IMR-90 (cell line): ENCODE data around the gene TTBK2. TPM values are rescaled to one million over a fixed set of nuclear protein-coding genes. Genes with fewer than 3 reads are reported as not detected.

Experiments
- ATAC-seq: fragments of 200-7000 bp; cut with Tn5 transposase; 2 replicates; pipeline ENCODE4 v1.9.1; 2020; ENCODE audit warnings: low read depth, mild to moderate bottlenecking, moderate library complexity
- BruUV-seq: library from RNA; stranded (reverse); fragments of 400-500 nt; replicated peaks from 2 replicates; lab custom pipeline; 2021; lab: Mats Ljungman, UMichigan
- CTCF ChIA-PET: fragments of 300-600 bp; formaldehyde crosslinking; extraction: SDS; loops from one replicate; lab custom pipeline; 2021; ENCODE audit warnings: antibody characterized with exemption; lab: Yijun Ruan, JAX
- POLR2A ChIA-PET: fragments of 300-600 bp; sonication (Branson Sonifier 250); formaldehyde crosslinking; loops from one replicate; lab custom pipeline; 2022; ENCODE audit warnings: antibody characterized with exemption; ENCODE audit not compliant: unreplicated experiment; lab: Charles Lee
- DNase-seq: peaks from one replicate; pipeline ENCODE4 v3.0.0; 2013
- H2AFZ ChIP-seq: replicated peaks from 2 replicates; pipeline ENCODE3; 2013; ENCODE audit warnings: low read length, mild to moderate bottlenecking; ENCODE audit not compliant: poor library complexity
- H2AK5ac ChIP-seq: 2 replicates; pipeline ENCODE4 v1.6.1; 2013; ENCODE audit warnings: low read depth, low read length, inconsistent platforms
- H2AK9ac ChIP-seq: replicated peaks from 2 replicates; pipeline ENCODE3; 2013; ENCODE audit warnings: mild to moderate bottlenecking, low read depth, low read length, moderate library complexity; ENCODE audit not compliant: poor library complexity
- H2BK120ac ChIP-seq: 2 replicates; pipeline ENCODE4 v1.6.1; 2013; ENCODE audit warnings: low read depth, low read length, inconsistent platforms
- H2BK15ac ChIP-seq: 3 replicates; pipeline ENCODE4 v1.6.1; 2013; ENCODE audit warnings: low read depth, low read length, inconsistent platforms
- H2BK20ac ChIP-seq: 2 replicates; pipeline ENCODE4 v1.6.1; 2013; ENCODE audit warnings: low read depth, mild to moderate bottlenecking, inconsistent platforms, low read length, moderate library complexity
- H2BK5ac ChIP-seq: 2 replicates; pipeline ENCODE4 v1.6.1; 2013; ENCODE audit warnings: mild to moderate bottlenecking, low read depth, low read length, inconsistent platforms; ENCODE audit not compliant: poor library complexity, severe bottlenecking
- H3K14ac ChIP-seq: replicated peaks from 2 replicates; pipeline ENCODE4 v1.6.1; 2013; ENCODE audit warnings: low read depth, low read length, inconsistent platforms
- H3K18ac ChIP-seq: 2 replicates; pipeline ENCODE4 v1.6.1; 2013; ENCODE audit warnings: low read depth, low read length, control low read depth
- H3K23ac ChIP-seq: 2 replicates; pipeline ENCODE4 v1.6.1; 2013; ENCODE audit warnings: low read depth, low read length, inconsistent platforms
- H3K27ac ChIP-seq: 2 replicates; pipeline ENCODE4 v1.5.1; 2013; ENCODE audit warnings: mild to moderate bottlenecking, control low read depth, low read length; ENCODE audit not compliant: insufficient read depth
- H3K27me3 ChIP-seq: 2 replicates; pipeline ENCODE4 v1.6.1; 2013; ENCODE audit warnings: low read length; ENCODE audit not compliant: control insufficient read depth, insufficient read depth
- H3K36me3 ChIP-seq: 2 replicates; pipeline ENCODE4 v1.6.1; 2013; ENCODE audit warnings: low read length, mixed read lengths; ENCODE audit not compliant: control insufficient read depth, insufficient read depth
- H3K4ac ChIP-seq: 2 replicates; pipeline ENCODE4 v1.6.1; 2013; ENCODE audit warnings: low read depth, low read length, inconsistent platforms
- H3K4me1 ChIP-seq: 2 replicates; pipeline ENCODE4 v1.6.1; 2013; ENCODE audit warnings: low read length, mixed read lengths; ENCODE audit not compliant: control insufficient read depth, insufficient read depth
- H3K4me2 ChIP-seq: 2 replicates; pipeline ENCODE4 v1.6.1; 2013; ENCODE audit warnings: low read depth, mild to moderate bottlenecking, control low read depth, low read length, moderate library complexity
- H3K4me3 ChIP-seq: 2 replicates; pipeline ENCODE4 v1.5.1; 2013; ENCODE audit warnings: low read depth, mild to moderate bottlenecking, control low read depth, low read length, moderate library complexity; ENCODE audit not compliant: insufficient read depth
- H3K56ac ChIP-seq: 2 replicates; pipeline ENCODE4 v1.6.1; 2013; ENCODE audit warnings: low read length, inconsistent platforms; ENCODE audit not compliant: insufficient read depth; ENCODE audit errors: extremely low read depth
- H3K79me1 ChIP-seq, 2 experiments: 2 replicates each; pipeline ENCODE4 v1.6.1; 2013; ENCODE audit warnings: low read length in 2 of 2, inconsistent platforms in 1 of 2, low read depth in 1 of 2
- H3K9ac ChIP-seq: 2 replicates; pipeline ENCODE4 v1.6.1; 2013; ENCODE audit warnings: low read depth, low read length, control low read depth
- H3K9me1 ChIP-seq: 2 replicates; pipeline ENCODE4 v1.6.1; 2013; ENCODE audit warnings: low read length, inconsistent platforms; ENCODE audit not compliant: insufficient read depth
- H3K9me3 ChIP-seq: 2 replicates; pipeline ENCODE4 v1.6.1; 2013; ENCODE audit warnings: low read length; ENCODE audit not compliant: control insufficient read depth, insufficient read depth
- H4K20me1 ChIP-seq: 2 replicates; pipeline ENCODE4 v1.6.1; 2013; ENCODE audit warnings: low read length, inconsistent platforms; ENCODE audit not compliant: insufficient read depth
- H4K5ac ChIP-seq: 2 replicates; pipeline ENCODE4 v1.6.1; 2013; ENCODE audit warnings: mild to moderate bottlenecking, low read depth, low read length, control low read depth
- H4K8ac ChIP-seq, 2 experiments: 2 replicates each; pipeline ENCODE4 v1.6.1; 2013; ENCODE audit warnings: low read depth in 2 of 2, low read length in 2 of 2, control low read depth in 1 of 2, inconsistent platforms in 1 of 2
- H4K91ac ChIP-seq: 2 replicates; pipeline ENCODE4 v1.6.1; 2013; ENCODE audit warnings: low read depth, low read length, inconsistent platforms; ENCODE audit not compliant: insufficient read depth
- CEBPB ChIP-seq: IDR thresholded peaks from 2 replicates; pipeline ENCODE4 v1.6.1; 2012; ENCODE audit warnings: low read depth, low read length, improper control_type of control experiment
- RCOR1 ChIP-seq: IDR thresholded peaks from 2 replicates; pipeline ENCODE4 v1.6.1; 2012; ENCODE audit warnings: mild to moderate bottlenecking, low read length, improper control_type of control experiment; ENCODE audit not compliant: insufficient replicate concordance
- WGBS, 2 experiments: methylation state at CpG; one replicate each; pipeline versions ENCODE4 v1.1.5 to v1.1.7; 2013; ENCODE audit warnings: missing lambda C conversion rate in 2 of 2; ENCODE audit not compliant: insufficient read length in 1 of 2; ENCODE audit errors: extremely low coverage in 2 of 2; 5-methylcytosine and 5-hydroxymethylcytosine counted together
- dilution Hi-C: fragments of 300-500 bp; cut with HindIII; formaldehyde crosslinking; loops from one replicate; pipeline ENCODE4 v1.14.3; 2018; ENCODE audit warnings: low sequenced_read_pairs; ENCODE audit not compliant: unreplicated experiment
- in situ Hi-C: fragments of 300-500 bp; cut with MboI; formaldehyde crosslinking; loops from 3 replicates; pipeline ENCODE4 v1.14.3; 2019; ENCODE audit warnings: low sequenced_read_pairs, inconsistent platforms, mixed read lengths
- intact Hi-C: fragments of 100-400 bp; cut with micrococcal nuclease; formaldehyde crosslinking; loops from 2 replicates; pipeline ENCODE4 v1.10.0; 2022
- polyA plus RNA-seq, 3 experiments: library from polyadenylated mRNA; depleted of rRNA; stranded (reverse); fragments of >200 nt; gene quantifications; 2 replicates each; pipeline ENCODE4 v1.2.3, GENCODE V29; 2012; ENCODE audit warnings: low replicate concordance in 1 of 3
- total RNA-seq: library from RNA; depleted of rRNA; stranded (reverse); fragments of >200 nt; gene quantifications from 2 replicates; pipeline ENCODE4 v1.2.3, GENCODE V29; 2012

The TTBK2 gene
- total and polyA plus RNA-seq, 2 of the 4 experiments (the other 2 are of a cell fraction), result 2.4 to 3.2 TPM

DNA sequence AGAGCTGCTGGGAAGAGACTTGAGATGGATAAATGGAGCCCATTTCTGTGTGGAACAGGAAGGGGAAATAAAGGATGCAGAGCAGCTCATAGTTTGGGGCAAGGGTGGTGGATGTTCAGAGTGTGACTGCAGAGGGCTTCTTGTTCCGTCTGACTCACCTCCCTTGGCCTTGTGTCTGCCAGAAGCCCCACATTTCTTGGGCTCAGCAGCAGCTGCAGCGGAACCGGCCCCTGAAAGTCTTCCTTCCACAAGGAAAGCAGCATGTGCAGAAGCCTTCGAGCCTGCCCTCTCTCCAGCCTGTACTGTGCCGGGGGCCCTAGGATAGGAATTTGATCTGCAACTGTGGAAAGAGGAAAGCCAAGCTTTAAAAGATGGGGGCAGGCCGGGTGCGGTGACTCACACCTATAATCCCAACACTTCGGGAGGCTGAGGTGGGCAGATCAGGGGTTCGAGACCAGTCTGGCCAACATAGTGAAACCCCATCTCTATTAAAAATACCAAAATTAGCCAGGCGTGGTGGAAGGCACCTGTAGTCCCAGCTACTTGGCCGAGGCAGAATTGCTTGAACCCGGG, 195.2 kb downstream of the TTBK2 start:
- Histone ChIP-seq H3K4me1 (no peaks in the 10 kb centered on the region), H3K9me3 (no peaks in the 10 kb centered on the region), H2AK9ac (no peak overlapping the region), H3K23ac (no peak overlapping the region), H3K36me3 (peaks cover 66% of the 10 kb centered on the region), H4K91ac (no peak overlapping the region), H3K27ac (no peak overlapping the region), H3K4me2 (no peak overlapping the region), H2BK5ac (no peak overlapping the region), H3K14ac (no peak overlapping the region), H3K18ac (no peak overlapping the region), H4K5ac (no peak overlapping the region), H4K20me1 (no peaks in the 10 kb centered on the region; the same call in 1 of the 2 replicates), H2AK5ac (no peak overlapping the region), H4K8ac (no peak overlapping the region), H3K9me1 (no peaks in the 10 kb centered on the region), H3K9ac (no peak overlapping the region), H3K4ac (no peak overlapping the region), H3K79me1 (peaks cover 0 to 9% of the 10 kb centered on the region in 2 experiments; a peak in 1 of 4 replicates), H2BK15ac (no peak overlapping the region), H3K27me3 (no peaks in the 10 kb centered on the region), H3K4me3 (no peak overlapping the region), H2BK120ac (no peak overlapping the region), H2AFZ (no peak overlapping the region), H2BK20ac (no peak overlapping the region), H3K56ac (no peak overlapping the region)
- ChIA-PET CTCF (no interaction called here), POLR2A (no interaction called here)
- DNase-seq (no peak), ATAC-seq (no peak; the same call in 1 of the 2 replicates)
- intact Hi-C loops (no loop called here), in situ Hi-C loops (no loop called here), dilution Hi-C loops (no loop called here)
- no TSS peak for BruUV-seq
- whole genome bisulfite sequencing, 2 experiments, result 100% methylated on average over 2 of the region's 12 CpGs; no CpG with 5 or more reads in 1 of the 2 experiments
- no peak for TF ChIP-seq CEBPB
- TF ChIP-seq RCOR1, result no peak
